Transverse colon (tissue), 4 donors: Measurements from ENCODE around the gene MGLL. TPM values are rescaled to one million over a fixed set of nuclear protein-coding genes. Genes with fewer than 3 reads are reported as not detected.

Experiments used
- DNase-seq: peaks from one replicate; pipeline ENCODE4 v3.0.0-alpha.2; 2019
- H3K27ac ChIP-seq, 4 donors: fragments of 200-600 bp; sonication (generic); 2 replicates each; pipeline ENCODE4 v1.5.1; 2016 to 2018; ENCODE audit warnings: inconsistent platforms in 4 of 4
- H3K27me3 ChIP-seq: fragments of 200-600 bp; sonication (generic); 2 replicates; pipeline ENCODE4 v1.5.1; 2017; ENCODE audit warnings: inconsistent platforms
- H3K36me3 ChIP-seq, 4 donors: fragments of 200-600 bp; sonication (generic); 2 replicates each; pipeline ENCODE4 v1.5.1; 2017 to 2019; ENCODE audit warnings: inconsistent platforms in 4 of 4
- H3K4me1 ChIP-seq, 4 donors: fragments of 200-600 bp; sonication (generic); 2 replicates each; pipeline ENCODE4 v1.5.1; 2017 to 2020; ENCODE audit warnings: inconsistent platforms in 4 of 4
- H3K4me3 ChIP-seq, 4 donors: fragments of 200-600 bp; sonication (generic); 1 replicate in 1 of 4; 2 replicates in 3 of 4; pipeline versions ENCODE4 v1.5.1 to v1.6.1; 2017 to 2019; ENCODE audit warnings: inconsistent platforms in 4 of 4
- H3K9me3 ChIP-seq, 2 donors: fragments of 200-600 bp; sonication (generic); 2 replicates each; pipeline ENCODE4 v1.5.1; 2017 to 2019; ENCODE audit warnings: inconsistent platforms in 2 of 2
- CTCF ChIP-seq, 5 experiments: fragments of 200-600 bp in 3 of 5; fragments of 450-650 bp in 2 of 5; sonication (generic) in 3 of 5; IDR thresholded peaks; 1 replicate in 2 of 5; 2 replicates in 3 of 5; pipeline ENCODE4 v1.5.1; 2016 to 2017; ENCODE audit warnings: antibody characterized with exemption in 5 of 5, inconsistent platforms in 3 of 5, mild to moderate bottlenecking in 2 of 5, moderate library complexity in 1 of 5
- EP300 ChIP-seq: sonication (generic); formaldehyde crosslinking; IDR thresholded peaks from one replicate; pipeline ENCODE4 v1.6.1; 2017; ENCODE audit warnings: antibody characterized with exemption, low read depth
- POLR2A ChIP-seq: fragments of 450-650 bp; IDR thresholded peaks from one replicate; pipeline ENCODE4 v1.6.1; 2016; ENCODE audit warnings: antibody characterized with exemption, mild to moderate bottlenecking, moderate library complexity
- POLR2AphosphoS5 ChIP-seq, 3 donors: sonication (generic); formaldehyde crosslinking; IDR thresholded peaks; one replicate each; pipeline ENCODE4 v1.6.1; 2016; ENCODE audit warnings: antibody characterized with exemption in 3 of 3
- WGBS, 2 donors: methylation state at CpG; one replicate each; pipeline ENCODE4 v1.1.5; 2018; ENCODE audit warnings: low coverage in 1 of 2; 5-methylcytosine and 5-hydroxymethylcytosine counted together
- in situ Hi-C, 4 donors: fragments of 200-750 bp; cut with MboI; loops; one replicate each; pipeline versions ENCODE4 v1.15.0 to v1.15.1; 2017; ENCODE audit warnings: low sequenced_read_pairs in 3 of 4, low pct_ligation_motif_present in 1 of 4, low pct_unique_long_range_greater_than_20kb in 1 of 4
- intact Hi-C: fragments of 100-400 bp; cut with DNase I; formaldehyde crosslinking; loops from one replicate; pipeline ENCODE4 v1.15.1; 2023; ENCODE audit warnings: low total_unique reads
- total RNA-seq, 4 donors: library from RNA; depleted of rRNA; stranded (reverse); fragments of >200 nt; gene quantifications; one replicate each; pipeline ENCODE4 v1.1.0, GENCODE V29; 2016

MGLL gene
- total RNA-seq, 4 donors from 2014 or later = 150 to 329 (median 294) TPM

DNA sequence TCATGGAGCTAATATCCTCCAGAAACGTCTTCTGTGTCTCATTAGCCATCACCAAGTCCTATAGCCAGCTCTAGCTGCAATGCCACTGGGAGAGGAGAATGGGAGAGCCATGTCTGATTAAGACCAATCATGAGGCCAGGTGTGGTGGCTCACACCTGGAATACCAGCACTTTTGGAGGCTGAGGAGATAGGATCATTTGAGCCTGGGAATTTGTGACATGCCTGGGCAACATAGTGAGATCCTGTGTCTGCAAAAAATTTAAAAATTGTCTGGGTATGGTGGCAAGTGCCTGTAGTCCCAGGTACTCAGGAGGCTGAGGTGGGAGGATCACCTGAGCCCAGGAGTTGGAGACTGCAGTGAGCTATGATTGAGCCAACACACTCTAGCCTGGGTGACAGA lies 13.1 kb downstream of the MGLL start:
- peak; percentile 0 for DNase-seq
- Histone ChIP-seq H3K4me3 (no peak overlapping the region), H3K9me3 (no peaks in the 10 kb centered on the region), H3K36me3 (peaks cover 0 to 15% (median 5%) of the 10 kb centered on the region in 4 donors), H3K27me3 (no peaks in the 10 kb centered on the region), H3K4me1 (peaks cover 7 to 16% (median 9%) of the 10 kb centered on the region in 4 donors), H3K27ac (no peak overlapping the region)
- in situ Hi-C loops = no loop called here
- TF ChIP-seq POLR2A (no peak), POLR2AphosphoS5 (IDR thresholded peaks at IDR 0.05) (no peak), EP300 (no peak), CTCF (IDR thresholded peaks at IDR 0.05) (no peak)
- 40 to 81% methylated on average over 1 of the region's 1 CpG for WGBS, 2 donors
- intact Hi-C loops = no loop called here

DNA sequence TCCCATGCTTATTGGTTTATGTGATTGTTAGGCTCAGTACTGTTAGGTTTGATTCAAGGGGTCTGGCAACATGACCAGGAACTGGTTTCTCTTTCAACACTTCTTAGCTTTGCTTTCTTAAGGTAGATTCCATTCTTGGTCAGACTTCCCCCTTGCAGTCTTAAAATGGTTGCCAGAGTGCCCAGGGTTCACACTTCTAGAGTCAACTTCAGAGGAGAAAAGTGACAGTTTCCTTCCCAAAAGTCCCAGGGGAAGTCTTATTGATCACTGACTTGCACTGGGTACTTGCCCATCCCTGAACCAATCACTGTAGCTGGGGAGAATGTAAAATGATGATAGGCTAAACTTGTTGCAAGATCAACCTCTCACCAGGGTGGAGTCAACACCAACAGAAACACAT lies 14.1 kb downstream of the MGLL start:
- no peak for DNase-seq
- in situ Hi-C loops (no loop called here), intact Hi-C loops (no loop called here)
- Histone ChIP-seq H3K9me3 (no peaks in the 10 kb centered on the region), H3K36me3 (peaks cover 0 to 15% (median 5%) of the 10 kb centered on the region in 4 donors), H3K27me3 (no peaks in the 10 kb centered on the region), H3K27ac (no peak overlapping the region), H3K4me1 (peaks cover 0 to 7% (median 3%) of the 10 kb centered on the region in 4 donors), H3K4me3 (no peak overlapping the region)
- TF ChIP-seq POLR2A (no peak), CTCF (IDR thresholded peaks at IDR 0.05) (no peak), EP300 (no peak), POLR2AphosphoS5 (IDR thresholded peaks at IDR 0.05) (no peak)

- peaks cover 0 to 10% (median 3%) of the 10 kb centered on the region in 4 donors for H3K4me1 ChIP-seq
- peak; percentile 2 for DNase-seq
- peaks cover 0 to 11% (median 0%) of the 10 kb centered on the region in 4 donors for H3K36me3 ChIP-seq
- no peaks in the 10 kb centered on the region for H3K27me3 ChIP-seq
- no peak overlapping the region for H3K27ac ChIP-seq
- WGBS, 2 donors = 78 to 89% methylated on average over 8 to 10 of the region's 10 CpGs
- H3K4me3 ChIP-seq = no peak overlapping the region
- intact Hi-C loops (no loop called here), in situ Hi-C loops (no loop called here)
- TF ChIP-seq EP300 = no peak
- TF ChIP-seq POLR2AphosphoS5 (IDR thresholded peaks at IDR 0.05) = no peak
- no peak for TF ChIP-seq CTCF (IDR thresholded peaks at IDR 0.05)
- TF ChIP-seq POLR2A = no peak
- H3K9me3 ChIP-seq = no peaks in the 10 kb centered on the region
These were observed 17.1 kb downstream of the MGLL start for GRCh38 chr3:127805026-127805753.

GRCh38 chr3:127804141-127804540 lies 18.2 kb downstream of the MGLL start:
- Histone ChIP-seq H3K9me3 (no peaks in the 10 kb centered on the region), H3K4me3 (no peak overlapping the region), H3K27ac (peak overlapping the region in 1 of 4 donors; percentile 29), H3K27me3 (no peaks in the 10 kb centered on the region), H3K4me1 (peaks cover 0 to 15% (median 3%) of the 10 kb centered on the region in 4 donors), H3K36me3 (peaks cover 0 to 11% (median 0%) of the 10 kb centered on the region in 4 donors)
- DNase-seq = no peak
- in situ Hi-C loops = no loop called here
- 95 to 97% methylated on average over 3 to 9 of the region's 9 CpGs for WGBS, 2 donors
- TF ChIP-seq POLR2A (no peak), POLR2AphosphoS5 (IDR thresholded peaks at IDR 0.05) (no peak), EP300 (no peak), CTCF (IDR thresholded peaks at IDR 0.05) (no peak)
- intact Hi-C loops = no loop called here
